Inflammatory macrophage treated with lipopolysaccharide for 1 hour (primary cell): ENCODE data around the gene PRR36.
A peak's percentile ranks its signal among the peaks of the same experiment; 100 is the strongest.
"Not testable (repeated sequence)": the region's sequence is repeated elsewhere in the genome, so short reads cannot be mapped to it uniquely, and the experiment has no call there.

Experiments used
- DNase-seq, 2 donors: peaks; one replicate each; pipeline ENCODE4 v3.0.0-alpha.2; 2020 to 2022

Gene PRR36

DNA sequence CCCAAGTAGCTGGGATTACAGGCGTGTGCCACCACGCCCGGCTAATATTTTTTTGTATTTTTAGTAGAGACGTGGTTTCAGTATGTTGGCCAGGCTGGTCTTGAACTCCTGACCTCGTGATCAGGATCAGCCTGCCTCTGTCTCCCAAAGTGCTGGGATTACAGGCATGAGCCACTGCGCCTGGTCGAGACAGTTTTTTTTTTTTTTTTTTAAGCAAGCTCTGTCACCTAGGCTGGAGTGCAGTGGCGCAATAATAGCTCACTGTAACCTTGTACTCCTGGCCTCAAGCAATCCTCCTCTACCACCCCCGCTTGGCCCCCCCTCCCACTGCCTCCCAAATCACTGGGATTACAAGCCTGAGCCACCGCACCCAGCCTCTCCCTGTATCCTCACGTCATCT, 23.1 kb upstream of the PRR36 start:
- no peak for DNase-seq

DNA sequence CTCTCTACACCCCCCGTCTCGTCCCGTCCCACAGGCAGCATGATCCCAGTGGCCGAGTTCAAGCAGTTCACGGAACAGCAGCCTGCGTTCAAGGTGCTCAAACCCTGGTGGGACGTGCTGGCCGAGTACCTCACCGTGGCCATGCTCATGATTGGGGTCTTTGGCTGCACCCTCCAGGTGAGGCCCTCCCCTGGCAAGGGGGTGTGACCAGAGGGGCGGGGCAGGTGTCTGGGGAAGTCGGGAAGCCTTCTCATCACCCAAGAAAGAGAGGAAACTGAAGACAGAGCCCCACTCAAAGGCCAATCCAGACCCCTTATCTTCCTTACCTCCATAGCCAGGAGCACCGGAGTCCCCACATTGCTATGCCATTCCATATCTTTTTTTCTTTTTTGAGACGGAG, 21.4 kb upstream of the PRR36 start:
- no peak for DNase-seq

DNA sequence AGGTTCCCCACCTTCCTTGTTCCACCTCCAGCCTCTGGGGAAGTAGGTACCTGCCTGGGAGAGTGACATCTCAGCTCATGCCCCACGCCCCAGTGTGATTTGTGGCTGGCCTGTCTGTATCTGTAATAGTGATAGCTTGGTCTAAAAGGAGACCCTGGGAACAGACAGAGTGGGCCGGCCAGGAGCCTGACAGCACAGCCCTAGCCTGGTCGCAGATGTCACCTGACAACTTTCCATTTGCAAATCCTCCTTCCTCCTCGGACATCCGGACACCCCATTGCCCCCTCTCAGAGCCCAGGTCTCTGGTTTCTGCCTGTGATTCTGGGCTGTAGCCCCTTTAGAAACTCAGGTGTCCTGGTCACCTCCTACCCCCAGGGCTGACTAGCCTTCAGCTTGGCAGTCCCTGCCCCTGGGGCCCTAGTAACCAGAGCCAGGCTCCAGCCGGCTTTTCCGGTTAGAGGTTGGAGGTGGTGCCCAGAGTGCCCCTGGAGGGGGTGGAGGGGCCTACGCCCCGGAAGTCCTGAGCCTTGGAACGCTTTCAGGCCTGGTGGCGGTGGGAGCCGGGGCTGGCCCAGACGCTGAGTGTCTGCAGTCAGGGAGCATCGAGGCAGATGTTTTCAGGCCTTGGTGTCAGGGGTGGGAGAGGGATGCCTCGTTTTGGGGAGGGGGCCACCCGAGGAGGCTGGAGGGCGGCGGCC, 20.6 kb upstream of the PRR36 start:
- DNase-seq: no peak

DNA sequence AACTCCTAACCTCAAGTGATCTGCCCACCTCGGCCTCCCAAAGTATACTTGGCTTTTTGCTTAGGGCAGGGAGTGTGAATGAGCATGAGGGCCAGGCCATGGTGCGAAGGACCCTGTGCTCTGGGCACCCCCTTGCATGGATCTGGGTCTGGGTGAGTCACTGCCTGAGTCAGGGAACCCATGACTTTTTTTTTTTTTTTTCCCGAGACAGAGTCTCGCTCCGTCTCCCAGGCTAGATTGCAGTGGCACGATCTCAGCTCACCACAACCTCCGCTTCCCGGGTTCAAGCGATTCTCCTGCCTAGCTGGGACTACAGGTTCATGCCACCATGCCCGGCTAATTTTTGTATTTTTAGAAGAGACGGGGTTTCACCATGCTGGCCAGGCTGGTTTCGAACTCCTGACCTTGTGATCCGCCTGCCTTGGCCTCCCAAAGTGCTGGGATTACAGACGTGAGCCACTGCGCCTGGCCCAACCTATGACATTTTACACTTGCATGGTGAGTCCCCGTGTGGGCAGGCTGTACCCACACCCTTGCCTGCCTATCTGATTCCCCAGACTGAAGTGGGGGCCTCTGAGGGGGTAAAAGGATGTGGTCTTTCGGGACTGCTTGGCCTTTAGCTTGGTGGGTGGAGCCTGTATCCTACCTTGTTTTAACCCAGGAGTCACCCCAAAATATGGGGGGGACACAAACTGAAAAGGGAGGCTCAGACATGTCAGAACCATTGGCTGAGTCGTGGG, 19.3 kb upstream of the PRR36 start:
- not testable (repeated sequence) for DNase-seq

DNA sequence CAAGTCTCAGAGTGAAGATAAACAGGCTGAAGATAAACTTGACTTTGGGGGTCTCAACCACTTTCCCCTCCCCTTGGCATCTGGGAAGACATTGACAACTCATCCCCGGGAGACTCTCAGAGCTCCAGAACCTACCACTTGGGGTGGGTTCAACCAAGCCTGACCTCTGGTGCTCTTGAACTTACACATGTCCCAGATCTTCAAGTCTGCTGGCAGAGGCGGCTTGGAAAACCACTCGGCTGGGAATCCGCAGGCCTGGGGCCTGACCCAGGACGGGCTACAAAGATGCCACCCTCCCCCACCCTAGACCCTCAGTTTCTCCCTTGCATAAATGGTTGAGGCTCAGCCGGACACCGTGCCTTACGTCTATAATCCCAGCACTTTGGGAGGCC, 14.6 kb upstream of the PRR36 start:
- DNase-seq: no peak

DNA sequence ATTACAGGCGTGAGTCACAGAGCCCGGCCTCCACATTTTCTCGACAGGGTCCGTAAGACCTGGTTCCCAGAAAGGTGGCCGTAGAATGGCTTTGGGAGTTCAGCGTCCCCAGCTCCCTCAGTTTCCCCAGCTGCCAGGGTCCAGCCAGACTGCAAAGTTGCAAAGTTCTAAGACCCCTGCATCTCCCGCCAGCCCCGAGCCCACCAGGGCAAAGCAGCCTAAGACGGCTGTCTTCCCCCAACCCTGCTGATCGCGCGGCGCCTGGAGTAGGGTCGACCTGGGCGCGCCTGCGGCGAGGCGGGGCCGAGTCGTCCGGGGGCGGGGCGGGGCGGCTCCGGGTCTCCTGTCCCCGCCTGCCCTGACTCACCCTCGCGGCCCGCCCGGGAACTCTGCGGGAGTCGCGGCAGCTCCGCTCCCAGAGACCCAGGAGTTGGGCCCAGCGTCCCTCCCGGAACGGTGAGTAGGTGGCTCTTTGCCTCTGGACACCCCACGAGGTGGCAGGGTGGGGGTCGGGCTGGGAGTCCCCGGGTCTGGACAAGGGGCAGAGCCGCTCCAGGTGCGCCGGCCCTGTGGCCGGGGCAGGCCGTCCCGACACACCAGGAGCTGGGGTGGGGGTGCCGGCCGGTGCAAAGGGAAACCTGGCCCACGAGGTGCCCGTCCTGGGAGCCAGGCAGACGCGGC, 14.1 kb upstream of the PRR36 start, which contains the start of gene LRRC8E:
Gene LRRC8E (plus strand): TSS at position 366 of the 681 bp plus-strand sequence. CDS start 7,094 bp downstream, outside the sequence.
- peak in 1 of 2 donors; percentile 27 for DNase-seq

DNA sequence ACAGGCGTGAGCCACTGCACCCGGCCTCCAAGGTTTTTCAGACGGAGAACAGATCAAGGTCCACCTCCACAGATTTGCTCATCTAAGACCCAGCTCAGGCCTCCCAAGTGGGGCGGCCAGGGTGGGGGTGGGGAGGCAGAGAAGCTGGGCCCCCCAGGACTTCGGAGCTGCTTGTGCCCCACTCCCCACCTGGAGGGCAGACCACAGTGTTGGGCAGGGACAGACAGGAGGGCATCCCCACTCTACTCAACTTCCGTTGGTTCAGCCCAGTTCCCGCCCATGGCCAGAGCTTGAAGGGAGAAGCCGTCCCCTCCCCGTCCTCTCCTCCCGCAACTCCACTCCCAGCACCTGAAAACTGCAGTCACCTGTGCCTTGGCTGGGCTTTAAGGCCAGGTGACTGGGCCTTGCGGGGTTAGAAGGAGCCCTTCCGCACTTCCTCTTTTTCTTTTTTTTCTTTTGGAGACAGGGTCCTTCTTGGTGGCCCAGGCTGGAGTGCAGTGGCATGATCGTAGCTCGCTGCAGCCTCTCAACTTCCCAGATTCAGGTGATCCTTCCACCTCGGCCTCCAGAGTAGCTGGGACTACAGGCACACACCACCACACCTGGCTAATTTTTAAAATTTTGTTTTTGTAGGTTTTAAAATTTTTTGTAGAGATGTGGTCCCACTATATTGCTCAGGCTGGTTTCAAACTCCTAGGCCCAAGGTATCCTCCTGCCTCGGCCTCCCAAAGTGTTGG, 13.4 kb upstream of the PRR36 start:
- DNase-seq: no peak

DNA sequence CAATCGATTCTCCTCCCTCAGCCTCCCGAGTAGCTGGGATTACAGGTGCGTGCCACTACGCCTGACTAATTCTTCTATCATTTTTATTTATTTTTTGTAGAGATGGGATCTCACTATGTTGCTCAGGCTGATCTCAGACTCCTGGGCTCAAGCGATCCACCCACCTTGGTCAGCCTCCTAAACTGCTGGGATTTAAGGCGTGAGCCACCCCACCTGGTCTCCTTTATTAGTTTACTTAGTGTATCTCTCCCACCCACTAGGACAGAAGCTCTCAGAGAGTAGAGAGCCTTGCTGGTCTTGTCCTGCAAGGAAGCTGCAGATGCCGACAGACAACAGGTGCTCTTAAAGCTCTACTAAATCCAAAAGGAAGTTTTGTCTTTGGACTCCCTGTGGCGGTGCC, 11.6 kb upstream of the PRR36 start:
- DNase-seq: no peak

DNA sequence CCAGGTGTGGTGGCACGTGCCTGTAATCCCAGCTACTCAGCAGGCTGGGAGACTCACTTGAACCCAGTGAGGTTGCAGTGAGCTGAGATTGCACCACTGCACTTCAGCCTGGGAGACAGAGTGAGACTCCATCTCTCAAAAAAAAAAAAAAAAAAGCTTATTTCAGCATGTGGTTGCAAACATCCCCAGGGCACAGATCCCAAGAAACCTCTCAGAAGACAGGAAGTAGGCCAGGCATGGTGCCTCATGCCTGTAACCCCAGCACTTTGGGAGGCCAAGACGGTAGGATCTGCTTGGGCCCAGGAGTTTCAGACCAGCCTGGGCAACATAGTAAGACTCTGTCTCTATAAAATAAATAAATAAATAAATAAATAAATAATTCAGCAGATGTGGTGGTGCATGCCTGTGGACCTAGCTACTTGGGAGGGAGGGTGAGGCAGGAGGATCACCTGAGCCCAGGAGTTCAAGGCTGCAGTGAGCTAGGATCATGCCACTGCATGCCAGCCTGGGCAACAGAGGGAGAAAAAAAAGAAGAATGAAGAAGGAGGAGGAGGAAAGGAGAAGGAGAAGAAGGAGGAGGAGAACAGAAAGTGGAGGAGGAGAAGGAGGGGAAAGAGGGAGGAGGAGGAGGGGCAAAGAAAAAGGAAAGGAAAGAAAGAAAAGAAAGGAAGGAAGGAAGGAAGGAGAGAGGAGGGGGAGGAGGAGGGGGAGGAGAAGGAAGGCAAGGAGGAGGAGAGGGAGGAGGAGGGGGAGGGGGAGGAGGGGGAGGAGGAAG, 9.8 kb upstream of the PRR36 start:
- DNase-seq: no peak

DNA sequence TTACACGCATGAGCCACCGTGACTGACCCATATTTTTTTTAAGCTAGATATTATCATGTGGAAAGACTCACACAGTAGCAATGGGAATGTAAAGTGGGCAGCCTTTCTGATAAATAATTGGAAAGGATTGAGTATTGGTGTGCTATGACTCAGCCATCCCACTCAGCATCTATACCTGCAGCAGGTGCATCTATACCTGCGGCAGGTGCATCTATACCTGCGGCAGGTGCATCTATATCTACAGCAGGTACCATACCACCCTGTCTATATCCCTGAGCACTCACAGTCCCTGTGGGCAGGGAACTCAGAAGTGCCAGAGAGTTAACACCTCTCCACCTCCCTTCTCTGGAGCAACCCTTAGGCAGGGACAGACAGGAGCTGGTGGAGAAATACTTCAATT, 8.9 kb upstream of the PRR36 start:
- DNase-seq: no peak

DNA sequence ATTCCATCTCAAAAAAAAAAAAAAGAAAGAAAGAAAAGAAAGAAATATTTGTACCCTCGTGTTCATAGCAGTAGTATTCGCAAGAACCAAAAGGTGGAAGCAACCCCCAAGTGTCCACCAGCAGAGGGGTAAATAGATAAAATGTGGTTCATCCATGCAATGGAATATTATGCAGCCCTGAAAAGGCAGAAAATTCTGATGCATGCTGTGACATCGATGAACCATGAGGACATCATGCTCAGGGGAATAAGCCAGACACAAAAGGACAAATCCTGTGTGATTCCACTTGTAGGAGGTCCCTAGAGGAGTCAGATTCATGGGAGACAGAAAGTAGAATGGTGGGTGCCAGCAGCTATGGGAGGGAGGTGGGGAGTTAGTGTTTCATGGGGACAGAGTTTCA, 7.7 kb upstream of the PRR36 start:
- DNase-seq: no peak

DNA sequence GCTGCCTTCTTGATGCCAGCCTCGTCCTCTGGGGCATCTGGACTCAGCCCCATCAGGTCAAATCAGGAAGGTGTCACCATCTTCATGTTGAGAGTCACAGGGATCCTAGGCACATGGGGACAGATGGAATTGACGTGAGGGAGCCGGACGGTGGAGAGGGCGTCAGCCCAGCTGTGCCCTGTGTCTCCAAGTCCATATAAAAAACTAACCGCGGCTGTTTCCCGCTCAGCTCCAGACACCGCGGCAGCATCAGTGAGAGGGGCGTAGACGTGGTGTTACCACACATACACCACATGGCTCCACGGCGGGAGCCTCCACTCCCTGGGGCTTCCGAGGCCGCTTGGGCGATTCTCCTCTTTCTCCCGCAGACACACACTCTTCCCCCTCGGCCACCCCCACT, 5.6 kb upstream of the PRR36 start:
- DNase-seq: no peak

DNA sequence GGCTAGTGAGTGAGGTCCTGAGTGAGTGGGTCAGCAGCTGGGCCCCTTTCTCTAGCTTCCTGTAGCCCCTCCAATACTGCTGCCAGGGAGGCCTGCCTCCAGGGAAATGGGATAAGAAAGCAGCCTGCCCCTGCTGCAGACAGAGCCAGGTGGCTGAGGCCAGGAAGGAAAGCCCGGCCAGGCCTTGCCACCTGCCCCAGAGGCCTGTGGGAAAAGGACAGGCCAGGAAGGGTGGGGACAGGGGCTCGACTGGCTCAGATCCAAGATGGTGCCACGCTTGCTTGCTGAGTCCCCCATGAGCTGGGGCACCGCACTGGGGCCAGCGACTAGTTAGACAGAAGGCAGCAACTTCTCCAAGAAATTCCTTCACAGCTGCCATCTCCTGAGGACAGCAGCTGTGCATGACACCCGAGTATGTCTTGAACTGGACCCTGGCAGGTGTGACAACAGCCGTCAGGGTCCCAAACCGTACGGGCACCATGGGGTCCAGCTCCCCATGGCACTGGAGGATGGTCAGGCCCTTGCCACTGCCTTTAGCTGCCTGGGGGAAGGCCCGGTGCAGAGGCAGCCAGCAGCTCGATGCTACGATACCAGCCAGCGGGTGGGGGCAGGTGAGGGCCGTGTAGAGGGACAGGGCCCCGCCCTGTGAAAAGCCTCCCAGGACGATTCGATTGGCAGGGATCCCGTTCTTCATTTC, 5.1 kb upstream of the PRR36 start:
- DNase-seq: no peak

DNA sequence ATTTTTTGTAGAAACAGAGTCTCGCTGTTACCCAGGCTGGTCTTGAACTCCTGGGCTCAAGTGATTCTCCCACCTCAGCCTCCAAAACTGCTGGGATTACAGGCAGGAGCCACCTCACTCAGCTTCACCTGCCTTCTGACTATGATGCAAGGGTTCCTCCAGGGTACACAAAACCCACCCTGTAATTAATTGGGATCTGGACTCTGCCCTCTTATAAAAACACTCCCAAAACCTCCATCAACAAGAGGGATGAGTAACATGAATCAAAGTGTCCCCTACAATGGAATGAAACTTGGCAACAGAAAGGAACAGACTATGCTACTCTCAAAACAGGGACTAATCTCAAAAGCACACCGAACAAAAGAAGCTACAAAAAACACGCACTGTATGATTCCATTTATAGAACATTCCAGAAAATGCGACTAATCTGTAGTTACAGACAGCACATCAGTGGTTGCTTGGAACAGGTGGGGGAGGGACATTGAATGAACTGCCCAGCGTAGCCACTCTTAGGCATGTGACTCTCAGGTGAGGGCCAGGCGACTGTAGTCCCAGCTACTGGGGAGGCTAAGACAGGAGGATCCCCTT, 3.2 kb upstream of the PRR36 start:
- no peak for DNase-seq

DNA sequence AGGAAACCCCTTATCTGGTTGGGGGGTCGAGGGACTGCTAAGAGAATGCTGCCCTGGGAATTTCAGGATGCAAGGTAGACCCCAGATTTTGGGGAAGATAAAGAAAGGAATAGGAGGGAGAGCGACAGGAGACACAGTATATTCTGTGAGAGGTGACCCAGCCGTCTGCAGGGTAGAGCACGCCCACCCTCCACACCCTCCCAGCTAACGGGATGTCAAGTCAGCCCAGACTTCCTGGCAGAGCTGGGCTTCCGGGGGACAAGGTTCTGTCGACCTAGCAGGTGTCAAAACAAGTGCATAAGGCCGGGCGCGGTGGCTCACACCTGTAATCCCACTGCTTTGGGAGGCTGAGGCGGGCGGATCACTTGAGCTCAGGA, 695 bp upstream of the PRR36 start:
- no peak for DNase-seq

DNA sequence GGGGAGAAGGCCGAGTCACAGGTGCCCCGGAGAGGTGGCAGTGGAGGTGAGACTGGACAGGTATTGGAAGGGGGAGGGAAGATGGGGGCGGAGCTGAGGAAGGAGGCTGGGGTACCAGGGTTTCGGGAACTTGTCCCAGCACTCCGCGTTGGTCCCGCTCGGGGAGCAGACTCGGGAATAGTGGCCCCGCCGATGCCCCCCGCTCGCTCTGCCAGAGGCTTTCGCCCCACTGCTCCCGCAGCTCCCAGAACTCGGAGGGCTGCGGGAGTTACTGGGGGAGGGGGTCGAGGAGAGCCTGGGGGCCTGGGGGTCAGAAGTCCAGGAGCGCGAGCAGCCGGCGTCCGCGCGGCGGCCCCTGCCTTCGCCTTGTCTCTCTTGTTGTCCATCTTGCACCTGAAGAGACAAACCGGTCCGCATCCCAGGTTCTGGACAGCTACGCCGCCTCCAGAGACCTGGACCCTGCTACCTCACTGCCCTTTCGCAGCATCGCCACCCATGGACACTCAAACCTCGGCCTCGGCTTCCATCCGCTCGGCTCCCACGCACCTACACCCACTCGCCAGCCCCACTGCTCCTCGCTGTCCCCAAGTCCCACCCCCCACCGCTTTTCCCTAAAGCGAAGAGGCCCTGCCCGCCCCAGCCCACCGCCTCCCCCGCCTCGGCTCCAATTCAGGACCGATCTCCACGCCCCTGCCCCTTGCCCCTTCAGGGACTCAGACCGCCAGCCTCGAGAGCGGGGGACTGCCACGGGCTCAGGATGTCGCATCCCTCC, 700 bp downstream of the PRR36 start:
- DNase-seq: no peak

DNA sequence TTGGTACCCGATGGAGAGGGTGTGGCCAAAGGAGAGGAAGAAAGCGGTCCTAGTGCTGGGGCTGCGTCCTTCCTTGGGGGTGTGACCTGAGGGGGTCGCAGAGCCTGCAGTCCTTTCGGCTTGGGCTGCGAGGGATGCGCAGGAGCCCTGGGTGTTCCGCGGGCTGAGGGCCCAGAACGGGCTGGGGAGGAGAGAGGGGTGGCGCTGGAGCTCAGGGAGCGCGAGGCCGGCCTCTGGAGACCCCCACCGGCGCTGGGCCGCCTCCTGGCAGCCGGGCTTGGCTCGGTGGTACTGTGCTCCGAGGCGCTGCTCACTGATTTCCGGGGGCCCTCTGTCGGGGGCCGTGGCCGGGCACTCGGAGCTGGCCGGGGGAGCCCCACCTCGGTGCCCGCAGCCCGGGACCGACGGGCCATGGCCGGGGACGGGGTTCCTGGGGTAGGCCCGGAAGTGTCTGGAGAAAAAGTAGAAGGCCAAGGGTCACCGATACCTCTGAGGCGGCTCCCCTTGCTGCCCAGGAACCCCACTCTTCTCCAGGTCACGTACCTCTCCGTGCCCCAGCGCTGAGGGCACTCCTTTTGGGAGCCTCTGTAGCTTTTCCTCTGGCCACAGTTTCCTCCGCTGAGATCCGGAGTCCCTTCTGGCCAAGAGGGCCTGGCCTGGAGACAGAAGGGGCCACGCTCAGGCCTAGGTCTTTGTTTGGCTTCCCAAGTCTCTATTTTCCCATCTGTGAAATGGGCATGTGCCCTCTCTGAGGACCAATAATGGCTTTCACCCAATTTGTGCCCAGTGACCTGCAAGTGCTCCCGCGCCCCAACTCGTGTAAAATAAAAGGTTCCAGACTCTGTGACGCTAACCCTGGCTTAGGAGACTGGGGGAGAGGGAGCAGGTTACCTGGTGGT, 1.6 kb downstream of the PRR36 start:
- DNase-seq: no peak

DNA sequence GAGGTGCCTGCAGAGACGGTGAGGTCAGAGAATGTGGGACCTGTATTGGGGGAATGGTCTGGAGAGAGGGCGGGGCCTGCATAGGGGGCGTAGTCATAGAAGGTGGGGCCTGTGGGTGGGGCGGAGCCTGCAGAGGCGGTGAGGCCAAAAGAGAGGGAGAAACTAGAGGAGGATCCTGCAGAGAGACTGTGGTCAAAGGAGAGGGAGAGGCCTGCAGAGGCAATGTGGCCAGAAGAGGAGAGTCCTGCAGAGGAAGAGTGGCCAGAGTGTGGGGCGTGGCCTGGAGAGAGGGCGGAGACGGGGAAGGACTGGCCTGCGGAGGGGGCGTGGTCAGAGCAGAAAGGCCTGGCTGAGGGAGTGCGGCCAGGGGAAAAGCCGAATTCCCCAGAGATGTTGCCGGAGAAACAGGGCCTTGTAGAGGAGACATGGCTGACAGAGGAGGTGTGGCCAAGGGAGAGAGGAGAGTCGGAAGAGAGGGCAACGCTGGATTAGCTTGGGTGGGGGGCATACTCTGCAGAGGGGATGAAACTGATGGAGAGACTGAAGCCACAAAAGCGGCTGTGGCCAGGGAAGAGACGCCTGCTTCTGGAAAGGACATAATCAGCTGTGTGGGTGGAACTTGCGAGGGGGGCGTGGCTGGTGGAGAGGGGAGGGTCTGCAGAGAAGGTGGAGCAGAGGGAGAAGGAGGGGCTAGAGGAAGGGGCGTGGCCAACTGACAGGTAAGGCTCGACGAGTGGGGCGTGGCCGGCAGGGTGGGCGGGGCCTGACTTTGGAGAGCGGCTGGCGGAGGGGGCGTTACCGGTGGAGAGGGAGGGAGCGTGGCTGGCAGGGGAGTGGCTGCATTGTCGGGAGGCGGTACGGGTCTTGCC, 2.5 kb downstream of the PRR36 start:
- peak; percentile 71 to 82 for DNase-seq
